Raji (cell line): ENCODE data around the gene SHISA9.

Source experiments
- POLR2A ChIP-seq: IDR thresholded peaks from 2 replicates; pipeline ENCODE4 v1.6.1; 2011; ENCODE audit warnings: low read depth, low read length, control low read depth; ENCODE audit not compliant: insufficient read depth

Gene SHISA9

DNA sequence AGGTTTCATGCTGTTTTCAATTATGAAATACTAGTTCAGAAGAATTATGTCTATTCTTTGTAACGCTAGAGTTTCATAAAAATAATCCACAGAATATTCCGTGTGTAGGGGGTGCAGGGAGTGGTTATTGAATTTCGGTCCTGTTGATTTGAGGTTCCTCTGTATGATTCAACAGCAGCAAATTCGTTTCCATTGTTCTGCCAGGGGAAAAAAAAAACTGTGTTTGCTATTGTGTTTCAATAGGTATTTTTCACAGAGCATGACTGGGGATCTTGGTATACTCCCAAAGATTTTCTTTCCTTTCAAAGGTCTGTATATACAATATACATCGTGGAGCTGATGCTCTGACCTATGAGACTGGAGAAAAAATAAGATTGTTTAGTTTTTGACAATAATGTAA lies 15.8 kb downstream of the SHISA9 start:
- TF ChIP-seq POLR2A = no peak

DNA sequence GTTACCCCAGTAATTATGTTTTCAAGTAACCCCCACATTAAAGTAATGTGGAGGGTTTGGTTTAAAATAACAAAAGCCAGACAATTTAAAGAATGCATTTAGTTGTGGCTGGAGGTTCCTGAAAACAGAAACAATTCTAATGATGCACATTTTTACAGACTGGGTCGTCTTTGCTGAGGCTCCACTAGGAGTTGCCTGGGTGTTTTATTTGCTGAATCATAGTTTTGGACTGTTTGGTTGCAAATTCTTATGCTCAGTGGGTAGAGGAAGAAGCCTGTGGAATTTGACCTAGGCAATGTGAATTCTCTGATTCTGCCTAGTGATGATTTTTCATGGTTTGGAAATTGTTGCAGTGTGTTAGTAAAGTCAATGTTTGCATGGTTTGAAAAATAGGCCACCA lies 16.3 kb downstream of the SHISA9 start:
- no peak for TF ChIP-seq POLR2A

DNA sequence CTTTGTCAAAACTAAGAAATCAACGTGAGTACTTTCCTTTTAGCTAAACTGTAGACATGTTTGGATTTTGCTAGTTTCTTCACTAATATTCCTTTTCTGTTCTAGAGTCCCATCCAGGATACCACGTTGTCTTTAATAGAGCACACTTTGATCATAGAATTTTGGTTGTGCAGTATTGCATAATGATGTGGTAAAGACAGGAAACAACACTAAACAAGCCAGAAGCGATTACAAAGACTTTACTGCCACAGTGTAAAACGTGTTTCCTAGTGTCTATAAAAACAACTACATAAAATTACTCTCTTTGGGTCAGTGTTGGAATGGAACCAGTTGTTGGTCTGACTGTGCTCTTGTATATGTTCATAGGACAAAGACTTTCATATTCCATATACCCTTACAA lies 19.3 kb downstream of the SHISA9 start:
- no peak for TF ChIP-seq POLR2A

DNA sequence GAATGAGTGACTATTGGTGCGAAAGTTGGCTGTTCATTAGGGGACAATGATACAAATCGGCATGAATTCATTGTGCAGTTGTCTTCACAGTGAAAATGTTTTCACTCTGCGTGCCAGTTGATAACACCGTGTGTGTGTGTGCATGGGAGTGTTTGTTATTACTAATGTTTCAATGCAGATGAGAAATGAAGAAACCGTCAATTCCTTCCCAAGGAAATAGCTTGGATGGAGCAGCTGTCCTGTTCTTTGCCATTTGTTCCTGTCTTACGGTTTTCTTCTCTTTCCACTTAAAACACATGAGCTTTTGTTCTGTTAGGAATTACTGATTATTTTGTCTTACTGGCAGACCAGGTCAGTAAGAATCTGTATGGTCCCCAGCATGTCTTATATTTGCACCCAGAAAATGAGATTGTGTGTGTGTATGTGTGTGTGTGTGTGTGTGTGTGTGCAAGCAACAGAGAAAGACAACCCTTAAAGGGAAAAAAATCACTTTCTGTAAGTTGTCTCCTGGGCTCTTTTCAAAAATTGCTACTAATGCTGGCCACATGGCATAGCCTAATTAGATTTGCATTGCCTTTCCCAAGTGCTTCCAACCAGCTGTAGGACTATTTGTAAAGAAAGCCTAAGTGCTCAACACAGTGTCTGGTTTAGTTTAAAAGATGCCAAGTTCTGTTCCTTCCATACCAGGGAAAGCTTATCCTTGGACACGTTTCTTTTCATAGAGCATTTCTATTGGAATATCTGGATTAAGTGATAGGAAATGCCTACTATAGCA lies 23.8 kb downstream of the SHISA9 start:
- TF ChIP-seq POLR2A = no peak

DNA sequence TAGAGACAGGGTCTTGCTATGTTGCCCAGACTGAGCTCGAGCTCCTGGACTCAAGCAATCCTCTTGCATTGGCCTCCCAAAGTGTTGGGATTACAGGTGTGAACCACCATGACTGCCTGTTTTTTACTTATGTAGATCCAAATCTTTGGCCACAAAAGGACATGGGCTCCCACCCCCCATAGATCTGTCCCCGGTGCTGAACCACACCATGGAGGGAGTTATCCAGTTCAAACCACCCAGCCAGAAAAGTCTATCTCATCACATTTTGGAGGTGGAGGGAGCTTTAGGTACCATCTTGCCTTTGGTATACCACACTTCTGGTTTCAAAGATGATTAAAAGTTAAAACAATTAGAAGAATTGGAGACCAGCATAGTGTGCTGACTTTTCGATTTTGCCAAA lies 26.2 kb downstream of the SHISA9 start:
- no peak for TF ChIP-seq POLR2A

DNA sequence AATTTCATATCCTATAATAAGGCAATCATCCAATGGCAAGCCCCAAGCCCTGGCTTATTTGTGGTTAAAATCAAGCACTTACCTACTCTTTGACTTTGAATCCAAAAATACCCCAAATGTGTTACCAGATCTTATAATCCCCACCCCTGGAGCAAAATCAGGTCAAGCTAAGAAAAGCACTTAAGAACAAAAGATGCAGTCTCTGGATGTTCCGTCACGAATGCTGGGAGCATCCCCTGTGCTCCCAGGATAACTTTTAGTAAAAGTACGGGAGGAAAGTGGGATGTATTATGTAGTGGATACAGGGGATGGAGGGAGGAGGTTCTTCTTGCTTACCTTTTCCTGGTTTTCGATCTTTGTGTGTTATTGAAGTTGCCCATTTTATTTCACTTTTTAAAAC lies 29.5 kb downstream of the SHISA9 start:
- no peak for TF ChIP-seq POLR2A

DNA sequence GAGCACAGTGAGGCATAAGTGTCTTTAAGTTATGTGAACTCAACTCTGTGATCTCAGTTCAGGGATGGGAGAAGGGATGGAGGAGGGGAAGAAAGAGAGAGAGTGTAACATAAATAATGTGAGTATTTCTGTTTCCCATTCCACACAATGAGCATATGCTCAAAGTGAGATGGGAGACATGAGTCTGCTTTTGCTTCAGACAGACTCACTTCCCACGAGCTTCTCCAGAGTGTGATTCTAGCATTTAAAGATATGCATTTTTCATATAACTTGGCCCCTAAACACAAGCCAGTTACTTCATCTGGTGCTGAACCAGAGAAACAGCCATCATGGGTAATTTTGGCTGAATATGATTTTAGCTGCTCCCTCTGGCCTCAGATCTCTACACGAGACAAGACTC lies 35.0 kb downstream of the SHISA9 start:
- no peak for TF ChIP-seq POLR2A

DNA sequence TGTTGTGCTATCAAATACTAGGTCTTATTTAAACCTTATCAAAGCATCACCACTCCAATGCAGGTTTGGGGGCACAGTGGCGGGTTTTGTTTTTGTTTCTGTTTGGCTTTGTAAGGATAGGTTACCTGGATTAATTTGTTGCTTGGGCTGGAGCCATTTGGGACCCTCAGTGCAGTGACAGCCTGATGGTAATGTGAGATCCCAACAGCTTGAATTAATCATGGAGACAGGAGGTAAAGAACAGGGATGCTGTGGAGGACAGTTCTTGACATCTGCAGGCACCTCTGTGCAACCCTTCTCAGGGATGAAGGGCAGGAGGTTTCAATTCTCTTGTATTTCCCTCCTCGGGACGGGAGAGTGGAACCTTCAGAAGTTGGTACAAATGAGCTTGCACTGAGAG lies 40.5 kb downstream of the SHISA9 start:
- no peak for TF ChIP-seq POLR2A

DNA sequence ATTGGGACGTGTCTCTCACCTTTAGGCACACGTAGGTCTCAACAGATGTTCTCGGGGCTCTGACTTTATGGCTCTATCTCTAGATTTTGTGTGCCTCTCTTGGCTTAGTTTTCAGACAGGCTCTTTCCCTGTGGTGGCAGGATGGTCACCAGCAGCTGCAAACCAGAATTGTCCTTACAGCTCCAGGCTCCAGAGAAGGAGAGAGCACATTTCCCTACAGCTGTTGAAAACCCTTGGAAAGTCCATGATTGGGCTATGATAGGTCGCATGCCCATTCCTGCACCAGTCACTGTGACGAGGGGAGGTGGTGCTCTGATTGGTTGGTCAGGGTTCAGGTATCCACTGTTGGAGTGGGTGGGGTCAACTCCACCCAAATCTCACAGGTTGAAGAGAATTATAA lies 41.5 kb downstream of the SHISA9 start:
- no peak for TF ChIP-seq POLR2A

DNA sequence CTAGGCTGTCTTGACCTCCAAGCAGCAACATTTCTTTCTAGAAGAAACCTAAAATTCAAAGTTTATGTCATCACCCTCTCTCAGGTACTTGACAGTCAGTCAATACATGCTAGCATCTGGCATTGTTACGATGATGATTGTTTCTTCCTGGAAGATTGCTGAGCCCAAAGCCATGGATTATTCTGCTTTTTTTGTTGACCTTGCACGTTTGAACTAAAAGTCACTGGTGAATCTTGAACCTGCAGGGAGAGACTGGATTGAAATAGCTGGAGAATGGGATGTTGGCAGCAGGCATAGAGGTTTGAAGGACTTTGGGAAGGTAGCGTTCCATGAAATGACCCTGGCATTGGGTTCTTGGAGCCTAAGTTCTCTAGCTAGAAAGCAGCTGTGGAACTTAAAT lies 42.9 kb downstream of the SHISA9 start:
- TF ChIP-seq POLR2A = no peak

DNA sequence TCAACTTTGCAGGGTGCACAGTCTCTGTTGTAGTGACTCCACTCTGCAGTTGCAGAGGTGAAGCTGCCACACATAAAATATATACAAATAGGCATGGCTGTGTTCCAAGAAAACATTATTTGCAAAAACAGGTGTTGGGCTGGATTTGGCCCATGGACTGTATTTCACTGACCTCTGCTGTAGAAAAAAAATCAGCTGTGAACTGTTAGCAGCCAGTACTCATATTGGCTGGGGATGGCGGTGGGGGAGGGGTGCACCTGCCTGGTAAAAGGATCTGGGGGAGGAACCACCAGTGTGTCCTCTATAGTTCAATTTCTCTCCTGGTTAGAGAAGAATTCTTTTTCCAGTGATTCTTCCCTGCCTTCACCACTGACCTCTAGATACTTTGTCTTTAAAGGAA lies 50.0 kb downstream of the SHISA9 start:
- TF ChIP-seq POLR2A = no peak

DNA sequence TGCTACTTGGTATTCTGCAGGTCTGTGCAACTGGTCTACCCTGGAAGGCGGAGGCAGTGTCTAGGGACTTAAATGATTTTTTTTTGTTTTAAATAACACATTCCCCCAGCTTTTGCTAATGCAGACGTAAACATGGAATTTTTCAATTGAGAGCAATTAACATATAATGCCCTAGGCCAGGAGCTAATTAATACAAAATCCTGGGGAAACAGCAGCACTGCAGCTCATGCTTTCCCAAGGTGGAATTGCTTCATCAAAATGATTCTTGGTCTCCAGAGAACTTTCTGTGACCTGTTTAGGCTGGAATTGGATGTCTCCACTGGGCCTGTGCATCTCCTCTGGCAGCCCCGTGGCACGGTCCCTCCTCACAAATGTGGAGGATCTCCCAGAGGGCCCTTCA lies 50.6 kb downstream of the SHISA9 start:
- no peak for TF ChIP-seq POLR2A

DNA sequence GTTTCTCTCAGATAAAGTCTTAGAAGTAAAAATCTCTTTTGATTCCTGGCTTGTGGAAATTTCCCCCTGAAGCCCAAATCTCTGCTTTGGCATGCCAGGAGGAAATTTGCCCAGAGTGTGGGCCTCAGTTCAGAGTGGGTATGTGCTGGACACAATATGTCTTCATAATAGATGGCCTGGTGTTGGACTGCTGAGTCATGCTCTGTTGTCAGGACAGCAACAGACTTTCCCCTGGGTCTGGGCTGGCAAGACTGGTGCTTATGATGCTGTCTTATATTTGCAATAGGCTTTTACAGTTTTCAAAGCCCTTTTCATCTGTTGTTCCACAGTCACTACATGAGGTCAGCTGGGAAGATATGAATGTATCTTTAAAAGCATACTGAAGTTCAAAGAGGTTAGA lies 57.0 kb downstream of the SHISA9 start:
- TF ChIP-seq POLR2A = no peak

DNA sequence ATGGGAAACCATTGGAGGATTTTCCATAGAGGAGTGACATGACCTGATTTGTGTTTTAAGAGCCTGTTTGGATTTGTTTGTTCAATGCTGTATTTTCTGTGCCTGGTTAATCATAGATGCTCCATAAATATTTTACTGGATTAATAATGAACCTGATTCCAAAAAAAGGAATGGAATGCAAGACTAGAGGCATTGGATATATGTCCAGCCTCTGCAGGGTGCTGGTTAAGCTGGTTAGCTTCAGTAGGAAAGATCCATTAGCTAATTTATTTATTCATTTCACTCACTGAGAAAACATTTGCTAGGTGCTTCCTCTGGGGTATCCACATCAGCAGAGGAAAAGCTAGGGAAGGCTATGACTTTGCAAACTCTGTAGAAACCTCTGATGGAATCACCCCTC lies 57.7 kb downstream of the SHISA9 start:
- no peak for TF ChIP-seq POLR2A

DNA sequence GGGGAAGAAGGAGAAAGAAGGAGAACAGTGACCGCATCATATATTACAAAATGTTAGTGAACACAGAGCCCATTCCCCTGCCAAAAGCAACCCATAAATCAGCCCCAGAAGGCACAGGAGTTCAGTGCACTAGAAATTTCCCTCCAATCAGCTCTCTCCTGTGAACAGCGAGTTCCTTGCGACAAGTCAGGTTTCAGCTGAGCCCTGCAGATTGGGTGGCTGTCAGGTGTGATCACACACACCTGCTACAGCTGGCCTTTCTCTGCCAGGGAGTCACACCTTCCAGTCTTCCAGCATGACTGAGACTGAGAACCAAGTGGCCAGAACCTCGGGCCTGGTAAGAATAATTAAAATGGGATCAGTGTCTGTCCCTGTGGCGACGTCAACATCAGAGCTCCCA lies 60.2 kb downstream of the SHISA9 start:
- no peak for TF ChIP-seq POLR2A

DNA sequence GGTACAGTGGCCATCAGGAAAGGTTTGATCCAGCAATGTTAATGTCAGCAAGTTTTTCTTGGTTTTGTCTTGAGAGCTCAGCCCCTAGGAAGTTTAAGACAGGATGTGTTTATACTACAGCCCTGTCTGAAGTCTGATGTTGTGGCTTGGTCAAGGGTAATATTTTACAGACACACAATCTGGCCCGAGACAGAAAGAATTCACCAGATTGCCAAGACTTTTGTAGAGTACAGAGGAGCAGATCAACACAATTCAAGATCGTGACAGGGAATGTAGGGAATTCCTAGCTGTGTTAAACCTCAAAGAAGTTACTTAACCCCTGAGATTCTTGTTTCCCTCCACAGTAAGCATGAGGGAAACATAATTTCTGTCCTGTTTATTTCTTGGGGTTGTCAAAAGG lies 63.1 kb downstream of the SHISA9 start:
- TF ChIP-seq POLR2A = no peak

DNA sequence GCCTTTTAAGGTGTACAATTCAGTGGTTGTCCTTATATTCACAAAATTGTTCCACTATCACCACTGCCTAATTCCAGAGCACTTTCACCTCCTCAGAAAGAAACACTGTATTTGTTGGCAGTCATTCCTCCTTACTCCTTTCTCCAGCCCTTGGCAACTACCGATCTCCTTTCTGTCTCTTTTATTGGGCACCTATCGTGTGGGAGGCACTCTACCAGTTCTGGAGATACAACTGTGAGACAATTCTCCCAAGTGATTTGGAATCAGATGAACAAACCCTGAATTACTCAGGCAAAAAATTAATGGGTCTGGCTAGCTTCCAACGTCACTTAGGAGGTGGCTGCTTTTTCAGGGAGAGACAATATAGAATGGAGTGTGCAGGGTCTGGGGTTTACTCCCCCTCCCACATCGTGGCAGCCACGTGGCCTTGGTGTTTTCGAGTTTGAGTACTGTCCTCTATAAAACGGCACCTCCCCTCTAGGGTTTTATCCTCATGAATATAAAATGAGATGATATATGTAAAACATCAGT lies 63.9 kb downstream of the SHISA9 start:
- no peak for TF ChIP-seq POLR2A
